ENCODE data around the gene ZNF319.
A peak's percentile ranks its signal among the peaks of the same experiment; 100 is the strongest.
"Not testable (repeated sequence)": the region's sequence is repeated elsewhere in the genome, so short reads cannot be mapped to it uniquely, and the experiment has no call there.

The ZNF319 gene

GRCh38 chr16:57985204-57986181 is 15.0 kb downstream of the ZNF319 start:
- intact Hi-C loops (cut with DNase I): no loop called here
- DNase-seq: peak in 2 of 10 donors; percentile 68 to 71

DNA sequence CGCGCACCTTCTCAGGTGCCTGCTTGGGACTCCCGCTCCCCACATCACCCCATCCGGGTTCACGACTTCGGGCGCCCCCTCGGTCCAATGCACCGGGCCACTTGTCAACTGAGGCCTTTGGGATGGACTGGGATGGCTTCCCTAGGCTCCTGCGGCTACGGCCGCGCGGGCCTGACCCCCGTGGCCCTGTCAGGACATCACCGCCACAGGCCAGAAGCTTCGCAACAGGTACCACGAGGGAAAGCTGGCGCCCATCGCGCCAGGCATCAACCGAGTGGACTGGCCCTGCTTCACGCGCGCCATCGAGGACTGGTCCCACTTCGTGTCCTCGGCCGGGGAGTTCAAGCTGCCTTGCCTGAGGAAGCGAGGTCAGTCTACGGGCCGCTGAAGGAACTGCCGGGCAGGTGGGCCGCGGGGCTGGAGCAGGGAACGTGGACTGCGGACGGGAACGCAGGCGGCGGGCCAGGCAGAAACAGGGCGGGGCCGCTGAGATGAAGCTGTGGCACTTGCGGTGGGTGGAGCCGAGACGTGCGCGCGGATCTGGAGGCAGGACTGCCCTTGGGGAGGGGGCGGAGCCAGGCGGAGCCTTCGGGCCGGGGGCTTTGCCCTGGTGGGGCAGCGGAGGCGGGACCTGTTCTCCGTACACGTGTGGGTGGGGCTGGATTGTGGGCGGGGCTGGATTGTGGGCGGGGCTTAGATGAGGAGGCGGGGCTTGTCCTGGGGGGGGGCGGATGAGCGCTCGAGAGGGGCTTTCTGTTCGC is 15.8 kb downstream of the ZNF319 start:
- intact Hi-C loops (cut with DNase I): no loop called here

DNA sequence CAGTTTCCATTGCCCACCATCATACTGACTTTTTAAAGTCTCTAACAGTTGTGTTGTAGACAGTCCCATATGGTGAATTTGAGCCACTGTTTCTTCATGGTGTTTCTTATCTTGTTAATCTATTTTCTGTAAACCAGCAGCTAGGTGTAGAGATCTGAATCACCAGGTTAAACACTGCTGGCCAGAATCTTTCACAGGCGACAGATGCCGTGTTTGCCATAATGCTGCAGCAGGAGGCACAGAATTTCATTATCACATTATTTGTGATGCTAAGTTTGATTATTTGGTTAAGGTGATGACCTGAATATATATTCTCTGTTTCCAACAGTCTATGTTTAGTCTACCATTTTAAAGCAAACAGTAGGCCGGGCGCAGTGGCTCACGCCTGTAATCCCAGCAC is 18.1 kb downstream of the ZNF319 start:
- intact Hi-C loops (cut with DNase I): no loop called here
- peak in 2 of 10 donors; percentile 5 to 58 for DNase-seq

More for the DNA sequence above, 15.8 kb downstream of the ZNF319 start:
- DNase-seq: peak in 8 of 10 donors; percentile 38 to 92 (median 54)

DNA sequence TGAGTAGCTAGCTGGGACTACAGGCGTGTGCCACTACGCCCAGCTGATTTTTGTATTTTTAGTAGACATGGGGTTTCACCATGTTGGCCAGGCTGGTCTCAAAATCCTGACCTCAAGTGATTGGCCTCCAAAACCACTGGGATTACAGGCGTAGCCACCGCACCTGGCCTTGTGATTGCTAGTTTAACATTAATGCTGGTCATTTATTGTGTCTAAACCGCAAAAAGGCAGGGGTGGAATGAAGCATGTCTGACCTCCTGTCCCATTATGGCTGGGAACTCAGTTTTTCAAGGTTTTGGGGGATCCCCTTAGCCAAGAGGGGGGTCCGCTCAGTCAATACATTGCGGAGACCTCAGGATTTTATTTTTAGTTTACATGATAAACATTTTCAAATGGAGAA is 18.8 kb downstream of the ZNF319 start:
- intact Hi-C loops (cut with DNase I): no loop called here
- peak in 1 of 10 donors; percentile 7 for DNase-seq

DNA sequence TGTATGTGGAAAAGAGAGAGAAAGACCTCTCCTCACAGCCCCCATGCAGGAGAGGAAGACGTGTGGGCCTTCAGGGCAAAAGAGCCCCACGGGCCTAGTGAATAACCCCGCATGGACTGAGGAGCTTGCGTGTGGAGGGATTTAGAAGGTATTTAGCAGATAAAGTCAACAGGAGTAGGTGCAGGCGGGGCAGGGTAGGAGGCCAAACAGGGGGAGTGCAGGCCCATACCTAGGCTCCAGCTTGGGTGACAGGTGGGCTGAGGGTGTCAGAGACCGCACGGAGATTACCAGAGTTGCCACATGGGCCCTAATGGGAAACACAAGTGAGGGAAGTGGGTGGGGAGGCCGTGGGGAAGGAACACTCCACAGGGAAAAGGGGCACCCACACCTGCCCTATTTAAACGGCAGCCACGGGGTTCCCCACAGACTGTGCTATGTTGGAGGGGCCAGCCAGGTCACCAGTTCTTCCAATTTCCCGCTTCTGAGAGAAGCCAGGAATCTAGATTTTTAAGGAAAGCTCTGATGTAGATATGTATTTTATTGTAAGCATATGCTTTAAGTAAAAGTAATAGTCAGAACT is 21.4 kb downstream of the ZNF319 start:
- intact Hi-C loops (cut with DNase I): no loop called here
- peak in 3 of 10 donors; percentile 40 to 63 (median 52) for DNase-seq

GRCh38 chr16:57978070-57978465 is 22.4 kb downstream of the ZNF319 start:
- intact Hi-C loops (cut with DNase I); DNase-seq: not testable (repeated sequence)

DNA sequence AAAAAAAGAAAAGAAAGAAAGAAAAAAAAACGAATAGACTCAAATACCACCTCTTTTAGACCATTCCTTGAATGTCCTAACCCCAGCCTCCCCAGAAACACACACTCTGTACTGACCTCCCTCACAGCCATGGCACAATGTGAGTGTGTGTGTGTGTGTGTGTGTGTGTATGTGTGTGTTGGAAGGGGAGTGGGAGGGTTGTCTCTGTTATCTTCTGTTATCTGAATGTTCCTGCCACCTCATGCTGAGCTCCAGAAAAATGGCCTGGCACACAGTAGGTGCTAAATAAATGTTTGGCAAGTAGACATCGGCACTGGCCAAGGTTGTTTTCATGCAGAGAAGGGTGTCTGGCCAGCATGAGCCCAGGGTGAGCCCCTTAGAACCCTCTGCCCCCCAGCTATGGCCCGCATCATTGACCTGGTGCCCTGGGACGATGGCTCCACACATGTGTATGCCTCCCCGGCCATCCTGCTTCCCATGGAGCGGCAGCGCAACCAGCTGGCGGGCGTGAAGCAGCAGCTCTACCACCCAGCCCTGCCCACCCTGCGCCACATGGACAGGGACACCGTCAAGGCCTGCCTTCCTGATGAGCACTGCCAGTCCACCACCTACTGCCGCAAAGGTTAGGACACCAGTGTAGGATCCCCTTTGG is 22.9 kb downstream of the ZNF319 start:
- intact Hi-C loops (cut with DNase I): no loop called here
- DNase-seq: peak in 1 of 10 donors; percentile 39

DNA sequence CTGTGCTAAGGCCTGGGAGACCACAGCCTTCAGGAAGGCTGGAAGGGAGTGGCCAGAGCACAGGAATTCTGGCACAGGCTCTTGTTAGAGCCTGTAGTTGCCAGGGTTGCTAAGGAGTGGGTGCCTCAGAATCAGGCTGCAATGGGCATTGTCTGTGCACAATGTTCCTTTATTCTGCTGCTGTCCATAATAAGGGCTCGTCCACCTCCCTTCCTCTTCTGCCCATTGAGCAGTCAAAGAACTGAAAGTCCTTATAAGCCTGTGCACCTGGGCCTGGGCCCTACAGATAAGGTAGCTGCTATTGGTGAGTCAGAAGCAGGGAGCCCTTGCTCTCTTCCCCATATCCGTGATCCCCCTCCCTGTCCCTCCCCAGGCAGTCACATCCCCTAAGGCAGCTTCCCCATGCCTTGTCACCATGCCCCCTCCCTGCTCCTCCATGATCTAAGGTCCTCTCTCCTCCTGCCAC is 24.1 kb downstream of the ZNF319 start:
- intact Hi-C loops (cut with DNase I): no loop called here
- DNase-seq: peak in 7 of 10 donors; percentile 35 to 89 (median 61)

DNA sequence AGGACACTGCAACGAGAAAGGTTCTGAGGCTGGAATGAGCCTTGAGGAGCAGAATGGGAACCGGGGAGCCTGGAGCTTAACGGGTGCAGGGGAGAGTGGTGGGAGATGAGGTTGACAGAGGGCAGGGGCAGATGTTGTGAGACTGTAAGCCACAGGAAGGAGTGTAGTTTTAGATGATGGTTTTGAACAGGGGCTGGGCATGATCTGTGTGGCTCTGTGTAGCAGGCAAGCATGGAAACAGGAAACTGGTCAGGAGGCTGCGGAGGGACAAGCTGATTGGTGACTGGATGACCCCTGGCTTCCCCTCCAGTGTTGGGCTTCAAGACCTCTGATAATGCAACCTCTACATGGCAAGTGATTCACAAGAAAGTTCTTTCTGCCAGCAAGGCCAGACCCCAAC is 28.2 kb downstream of the ZNF319 start:
- intact Hi-C loops (cut with DNase I): no loop called here
- DNase-seq: peak in 1 of 10 donors; percentile 32

DNA sequence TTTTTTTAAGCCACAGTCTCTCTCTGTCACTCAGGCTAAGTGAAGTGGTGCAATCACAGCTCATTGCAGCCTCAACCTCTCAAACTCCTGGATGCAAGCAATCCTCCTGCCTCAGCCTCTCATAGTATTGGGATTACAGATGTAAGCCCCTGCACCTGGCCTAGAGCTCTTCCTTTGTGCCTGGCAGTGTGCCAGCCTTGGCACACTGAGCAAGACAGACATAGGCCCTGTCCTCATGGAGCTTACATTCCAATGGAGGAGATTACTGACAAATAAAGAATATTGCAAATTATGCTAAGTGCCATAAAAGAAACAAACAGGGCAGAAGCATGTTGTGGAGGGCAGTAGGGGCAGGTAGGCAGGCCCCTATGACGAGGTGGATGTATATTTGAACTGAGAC is 28.6 kb downstream of the ZNF319 start:
- intact Hi-C loops (cut with DNase I): no loop called here
- DNase-seq: peak in 1 of 10 donors; percentile 35

DNA sequence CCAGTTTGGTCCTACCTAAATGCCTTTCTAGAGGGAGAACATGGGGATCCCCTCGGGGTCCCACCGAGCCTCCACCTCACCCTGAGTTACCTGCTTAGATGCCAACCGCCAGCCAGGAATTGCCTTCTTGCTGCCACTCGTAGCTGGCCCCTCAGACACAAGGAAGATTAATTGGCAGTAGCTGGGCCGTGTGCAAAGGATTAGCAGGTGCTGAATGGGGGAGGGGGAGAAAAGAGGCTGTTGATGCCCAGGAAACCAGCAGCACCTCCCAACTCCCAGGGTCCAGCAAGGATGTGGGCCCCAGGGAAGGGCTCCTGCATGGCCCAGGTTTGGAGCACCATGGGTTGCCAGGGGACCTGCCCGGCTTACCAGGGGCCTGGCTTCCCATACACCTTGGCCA is 29.5 kb downstream of the ZNF319 start, which contains the start of gene CNGB1:
CNGB1 (minus strand) TSS at position 159 of the 400 bp plus-strand sequence. CDS start 3,842 bp downstream, outside the sequence.
- intact Hi-C loops (cut with DNase I): no loop called here
- DNase-seq: peak in 1 of 10 donors; percentile 55

- peak in 1 of 10 donors; percentile 41 for DNase-seq
- intact Hi-C loops (cut with DNase I): no loop called here
Measured at GRCh38 chr16:57970319-57970718, 30.2 kb downstream of the ZNF319 start.

- peak in 1 of 10 donors; percentile 41 for DNase-seq
- intact Hi-C loops (cut with DNase I): no loop called here
Measured at GRCh38 chr16:57969451-57970123, 30.9 kb downstream of the ZNF319 start.

- intact Hi-C loops (cut with DNase I): no loop called here
- DNase-seq: peak in 1 of 10 donors; percentile 13
Measured at GRCh38 chr16:57967916-57968315, 32.6 kb downstream of the ZNF319 start.

- DNase-seq: peak in 2 of 10 donors; percentile 35 to 58
- intact Hi-C loops (cut with DNase I): no loop called here
Measured at GRCh38 chr16:57966986-57967385, 33.5 kb downstream of the ZNF319 start.

GRCh38 chr16:57966204-57966771 is 34.2 kb downstream of the ZNF319 start:
- intact Hi-C loops (cut with DNase I): no loop called here
- peak in 1 of 10 donors; percentile 21 for DNase-seq

DNA sequence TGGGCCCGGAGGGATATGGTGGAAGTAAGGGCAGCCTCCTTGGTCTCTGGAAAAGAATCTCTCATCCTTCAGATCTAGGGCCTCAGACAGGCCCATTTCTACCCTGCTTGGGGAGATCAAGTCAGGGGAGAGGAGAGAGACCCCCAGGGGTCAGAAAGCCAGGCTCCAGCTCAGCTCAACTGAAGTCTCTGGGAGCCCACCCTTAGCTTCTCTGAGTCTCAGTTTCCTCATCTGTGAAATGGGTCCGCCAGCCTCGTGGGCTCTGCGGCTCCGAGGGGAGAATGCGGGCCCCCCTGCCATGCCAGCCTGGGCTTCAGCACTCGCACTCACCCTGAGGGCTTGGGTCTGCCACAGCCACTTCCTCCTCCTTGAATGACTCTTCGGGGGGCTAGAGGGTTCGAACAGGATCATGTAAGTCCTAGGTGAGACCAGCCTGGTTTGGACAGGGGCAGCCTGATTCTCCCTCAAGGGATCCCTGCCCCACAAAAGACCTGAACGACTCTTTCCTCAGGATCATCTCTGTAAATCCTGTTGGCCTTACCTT is 36.2 kb downstream of the ZNF319 start:
- intact Hi-C loops (cut with DNase I): no loop called here
- DNase-seq: peak in 2 of 10 donors; percentile 65 to 68

DNA sequence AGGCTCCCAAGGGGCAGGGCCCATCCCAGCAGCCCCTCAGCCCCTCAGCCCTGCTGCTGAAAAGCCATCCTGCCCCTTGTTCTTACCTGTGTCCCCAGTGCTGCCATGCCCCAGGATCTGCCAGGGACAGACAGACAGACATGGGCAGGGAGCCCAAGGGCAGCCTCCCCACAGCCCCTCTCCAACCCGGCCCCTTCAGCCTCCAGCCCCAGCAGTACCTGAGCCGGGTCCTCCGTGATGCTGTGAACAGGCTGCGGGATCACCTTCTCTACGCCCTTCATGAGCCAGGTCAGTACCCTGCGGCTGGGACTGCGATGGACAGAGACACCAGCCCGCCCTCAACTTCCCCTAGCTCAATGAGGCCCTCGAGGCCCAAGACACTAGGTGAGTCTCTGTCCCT is 37.7 kb downstream of the ZNF319 start:
- intact Hi-C loops (cut with DNase I): no loop called here
- DNase-seq: peak in 2 of 10 donors; percentile 55 to 67

GRCh38 chr16:57962046-57962445 is 38.4 kb downstream of the ZNF319 start:
- intact Hi-C loops (cut with DNase I): no loop called here
- peak in 2 of 10 donors; percentile 43 to 55 for DNase-seq

All from posterior cingulate gyrus (tissue), 11 donors.